Tibial nerve (tissue), 4 donors: Measurements from ENCODE around the gene NPC1L1. TPM values are rescaled to one million over a fixed set of nuclear protein-coding genes. Genes with fewer than 3 reads are reported as not detected.

ENCODE experiments used
- DNase-seq, 2 donors: peaks; one replicate each; pipeline ENCODE4 v3.0.0-alpha.2; 2019; ENCODE audit warnings: low spot score in 2 of 2
- H3K27ac ChIP-seq, 4 donors: fragments of 200-600 bp; sonication (generic) in 3 of 4; one replicate each; pipeline ENCODE4 v1.5.1; 2017 to 2019; ENCODE audit warnings: mild to moderate bottlenecking in 1 of 4
- H3K27me3 ChIP-seq, 2 donors: fragments of 200-600 bp; sonication (generic) in 1 of 2; one replicate each; pipeline versions ENCODE4 v1.5.1 to v1.6.0; 2017 to 2019
- H3K36me3 ChIP-seq, 3 donors: fragments of 200-600 bp; sonication (generic); one replicate each; pipeline ENCODE4 v1.5.1; 2018 to 2019
- H3K4me1 ChIP-seq, 4 donors: fragments of 200-600 bp; sonication (generic) in 3 of 4; one replicate each; pipeline ENCODE4 v1.5.1; 2017 to 2019
- H3K4me3 ChIP-seq, 4 donors: fragments of 200-600 bp; sonication (generic) in 3 of 4; one replicate each; pipeline ENCODE4 v1.5.1; 2017 to 2019; ENCODE audit warnings: mild to moderate bottlenecking in 1 of 4, moderate library complexity in 1 of 4
- H3K9me3 ChIP-seq, 4 donors: fragments of 200-600 bp; sonication (generic) in 3 of 4; one replicate each; pipeline ENCODE4 v1.5.1; 2017 to 2019
- EP300 ChIP-seq, 2 donors: sonication (generic); formaldehyde crosslinking; IDR thresholded peaks; one replicate each; pipeline ENCODE4 v1.6.1; 2017; ENCODE audit warnings: antibody characterized with exemption in 2 of 2, mild to moderate bottlenecking in 1 of 2
- POLR2A ChIP-seq, 2 donors: fragments of 450-650 bp; IDR thresholded peaks; one replicate each; pipeline ENCODE4 v1.6.1; 2017; ENCODE audit warnings: antibody characterized with exemption in 2 of 2, mild to moderate bottlenecking in 2 of 2, moderate library complexity in 2 of 2
- WGBS, 2 donors: methylation state at CpG; one replicate each; pipeline ENCODE4 v1.1.5; 2018; 5-methylcytosine and 5-hydroxymethylcytosine counted together
- total RNA-seq, 4 donors: library from RNA; depleted of rRNA; stranded (reverse); fragments of >200 nt; gene quantifications; one replicate each; pipeline ENCODE4 v1.1.0, GENCODE V29; 2016
- TF ChIP-seq, protein P1 (sequence below), 5 experiments: fragments of 200-600 bp in 3 of 5; fragments of 450-650 bp in 2 of 5; sonication (generic) in 3 of 5; IDR thresholded peaks; one replicate each; pipeline ENCODE4 v1.5.1; 2016 to 2019; ENCODE audit warnings: antibody characterized with exemption in 5 of 5, mild to moderate bottlenecking in 3 of 5, moderate library complexity in 2 of 5

NPC1L1 gene
- total RNA-seq, 4 donors from 2014 or later, result 0.30 to 0.44 (median 0.39) TPM; not detected in 1

DNA sequence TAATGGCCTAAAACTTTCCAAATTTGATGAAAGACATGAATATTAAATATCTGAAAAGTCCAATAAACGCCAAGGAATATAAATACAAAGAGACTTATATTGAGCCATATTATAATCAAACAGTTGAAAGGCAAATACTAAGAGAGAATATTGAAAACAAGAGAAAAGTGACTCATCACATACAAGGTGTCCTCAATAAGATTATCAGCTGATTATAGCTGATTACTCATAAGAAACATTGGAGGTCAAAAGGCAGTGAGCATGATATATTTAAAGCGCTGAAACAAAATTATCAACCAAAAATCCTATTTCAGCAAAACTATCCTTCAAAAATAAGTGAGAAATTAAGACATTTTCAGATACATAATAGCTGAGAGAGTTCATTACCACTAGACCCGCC, 7.8 kb upstream of the NPC1L1 start:
- no peak overlapping the region for H3K4me3 ChIP-seq
- TF ChIP-seq, protein P1, sequence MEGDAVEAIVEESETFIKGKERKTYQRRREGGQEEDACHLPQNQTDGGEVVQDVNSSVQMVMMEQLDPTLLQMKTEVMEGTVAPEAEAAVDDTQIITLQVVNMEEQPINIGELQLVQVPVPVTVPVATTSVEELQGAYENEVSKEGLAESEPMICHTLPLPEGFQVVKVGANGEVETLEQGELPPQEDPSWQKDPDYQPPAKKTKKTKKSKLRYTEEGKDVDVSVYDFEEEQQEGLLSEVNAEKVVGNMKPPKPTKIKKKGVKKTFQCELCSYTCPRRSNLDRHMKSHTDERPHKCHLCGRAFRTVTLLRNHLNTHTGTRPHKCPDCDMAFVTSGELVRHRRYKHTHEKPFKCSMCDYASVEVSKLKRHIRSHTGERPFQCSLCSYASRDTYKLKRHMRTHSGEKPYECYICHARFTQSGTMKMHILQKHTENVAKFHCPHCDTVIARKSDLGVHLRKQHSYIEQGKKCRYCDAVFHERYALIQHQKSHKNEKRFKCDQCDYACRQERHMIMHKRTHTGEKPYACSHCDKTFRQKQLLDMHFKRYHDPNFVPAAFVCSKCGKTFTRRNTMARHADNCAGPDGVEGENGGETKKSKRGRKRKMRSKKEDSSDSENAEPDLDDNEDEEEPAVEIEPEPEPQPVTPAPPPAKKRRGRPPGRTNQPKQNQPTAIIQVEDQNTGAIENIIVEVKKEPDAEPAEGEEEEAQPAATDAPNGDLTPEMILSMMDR (IDR thresholded peaks at IDR 0.05), result no peak
- TF ChIP-seq POLR2A (IDR thresholded peaks at IDR 0.05), result no peak
- TF ChIP-seq EP300 (IDR thresholded peaks at IDR 0.05), result no peak
- no peaks in the 10 kb centered on the region for H3K9me3 ChIP-seq
- no peaks in the 10 kb centered on the region for H3K36me3 ChIP-seq
- no peaks in the 10 kb centered on the region for H3K27me3 ChIP-seq
- 87% methylated on average over 3 of the region's 3 CpGs for WGBS, 2 donors
- no peaks in the 10 kb centered on the region for H3K4me1 ChIP-seq
- DNase-seq, result no peak
- H3K27ac ChIP-seq, result no peak overlapping the region

DNA sequence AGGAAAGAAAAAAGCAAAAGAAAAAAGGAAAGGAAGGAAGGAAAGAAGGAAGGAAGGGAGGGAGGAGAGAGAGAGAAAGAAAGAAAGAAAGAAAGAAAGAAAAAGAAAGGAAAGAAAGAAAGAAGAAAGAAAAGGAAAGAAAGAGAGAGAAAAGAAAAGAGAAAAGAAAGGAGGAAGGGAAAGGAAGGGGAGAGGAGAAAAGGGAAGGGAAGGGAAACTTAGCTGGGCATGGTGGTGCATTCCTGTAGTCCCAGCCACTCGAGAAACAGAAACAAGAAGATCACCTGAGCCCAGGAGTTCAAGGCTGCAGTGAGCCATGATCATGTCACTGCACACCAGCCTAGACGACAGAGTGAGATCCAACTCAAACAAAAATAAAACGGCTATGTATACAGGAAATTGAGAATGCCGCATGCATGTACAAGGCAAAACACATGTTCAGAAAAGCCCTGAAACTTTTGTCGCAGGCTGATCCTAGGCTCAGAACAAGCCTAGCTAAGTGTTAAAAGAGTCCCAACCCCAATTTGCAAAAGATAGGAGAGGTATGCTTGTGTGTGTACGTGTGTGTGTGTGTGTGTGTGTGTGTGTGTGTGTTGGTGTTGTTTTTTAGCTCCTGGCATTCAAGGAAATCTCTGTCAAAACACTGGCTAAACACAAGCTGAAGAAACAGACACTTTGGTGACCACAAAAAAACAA, 6.6 kb upstream of the NPC1L1 start:
- H3K27me3 ChIP-seq, result no peaks in the 10 kb centered on the region
- no peaks in the 10 kb centered on the region for H3K36me3 ChIP-seq
- H3K4me3 ChIP-seq, result no peak overlapping the region
- H3K9me3 ChIP-seq, result no peaks in the 10 kb centered on the region
- TF ChIP-seq EP300 (IDR thresholded peaks at IDR 0.05), result no peak
- no peak for TF ChIP-seq POLR2A (IDR thresholded peaks at IDR 0.05)
- TF ChIP-seq, protein P1 (IDR thresholded peaks at IDR 0.05), result no peak
- H3K27ac ChIP-seq, result no peak overlapping the region
- WGBS, 2 donors, result 24 to 34% methylated on average over 6 of the region's 6 CpGs
- H3K4me1 ChIP-seq, result no peaks in the 10 kb centered on the region
- no peak for DNase-seq

DNA sequence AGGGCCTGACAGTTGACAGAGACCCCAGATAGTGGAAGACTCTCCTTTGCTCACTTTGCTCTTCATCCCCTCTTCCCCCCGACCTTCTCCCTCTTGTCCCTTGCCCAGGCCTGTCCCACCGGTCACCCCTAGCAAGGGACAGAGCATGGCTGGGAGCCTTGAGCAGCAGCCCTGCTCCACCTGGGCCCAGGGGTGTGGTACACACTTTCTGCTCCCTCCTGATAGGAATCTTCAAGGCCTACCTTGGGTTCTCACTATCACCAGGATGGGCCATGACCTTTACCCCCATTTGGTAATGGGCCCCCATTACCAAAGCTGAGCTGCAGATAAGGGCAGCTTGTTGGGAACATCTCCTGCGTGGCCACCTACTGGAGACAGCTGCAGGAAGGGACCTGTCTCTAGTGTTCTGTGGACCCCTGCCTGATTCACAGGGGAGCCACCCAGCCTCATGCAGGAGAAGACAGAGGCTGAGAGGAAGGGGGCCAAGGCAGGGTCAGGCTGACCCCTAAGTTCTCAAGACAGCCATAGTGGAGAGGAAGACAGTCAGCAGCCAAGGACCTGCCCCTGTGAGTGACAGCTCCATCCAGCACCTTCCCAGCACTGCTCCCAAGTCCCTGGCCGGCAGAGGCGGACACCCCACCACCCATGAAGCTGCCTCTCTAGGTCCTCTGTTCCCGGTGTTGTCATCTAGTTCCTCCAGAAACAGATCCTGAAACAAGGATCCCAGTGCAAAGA, 913 bp upstream of the NPC1L1 start:
- Histone ChIP-seq H3K4me1 (no peaks in the 10 kb centered on the region), H3K27me3 (no peaks in the 10 kb centered on the region), H3K27ac (no peak overlapping the region), H3K9me3 (no peaks in the 10 kb centered on the region), H3K4me3 (no peak overlapping the region), H3K36me3 (no peaks in the 10 kb centered on the region)
- DNase-seq, result no peak
- 96 to 97% methylated on average over 6 of the region's 6 CpGs for WGBS, 2 donors
- TF ChIP-seq, protein P1 (IDR thresholded peaks at IDR 0.05), result no peak
- TF ChIP-seq POLR2A (IDR thresholded peaks at IDR 0.05), result no peak
- no peak for TF ChIP-seq EP300 (IDR thresholded peaks at IDR 0.05)

DNA sequence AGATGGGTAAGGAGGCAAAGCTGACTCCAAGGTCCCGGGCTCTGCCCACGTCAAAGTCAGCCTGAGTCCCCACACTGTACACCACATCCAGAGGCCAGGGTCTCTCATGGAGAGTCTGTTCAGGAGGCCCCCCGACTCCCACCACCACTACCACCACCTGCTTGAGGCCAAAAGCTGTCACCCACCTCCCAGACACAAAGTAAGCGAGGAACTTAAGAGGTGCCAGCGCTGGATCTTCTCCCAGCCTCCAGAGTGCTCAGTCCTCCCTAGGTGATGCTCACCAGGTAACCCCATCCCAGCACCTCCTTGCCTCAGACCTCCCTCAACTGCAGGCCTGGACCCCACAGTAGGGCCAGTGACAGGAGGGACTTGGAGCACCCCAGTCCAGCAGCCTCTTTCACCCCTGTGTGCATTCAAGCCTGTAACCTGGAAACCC, 520 bp downstream of the NPC1L1 start:
- 89 to 90% methylated on average over 4 to 5 of the region's 5 CpGs for WGBS, 2 donors
- no peaks in the 10 kb centered on the region for H3K9me3 ChIP-seq

More for the DNA sequence above, 520 bp downstream of the NPC1L1 start:
- no peak for DNase-seq
- no peaks in the 10 kb centered on the region for H3K27me3 ChIP-seq
- TF ChIP-seq, protein P1 (IDR thresholded peaks at IDR 0.05), result no peak
- TF ChIP-seq EP300 (IDR thresholded peaks at IDR 0.05), result no peak
- TF ChIP-seq POLR2A (IDR thresholded peaks at IDR 0.05), result no peak
- H3K36me3 ChIP-seq, result no peaks in the 10 kb centered on the region
- H3K4me3 ChIP-seq, result no peak overlapping the region
- H3K4me1 ChIP-seq, result no peaks in the 10 kb centered on the region
- no peak overlapping the region for H3K27ac ChIP-seq
